ENCODE results near the gene SORBS1.

DNA sequence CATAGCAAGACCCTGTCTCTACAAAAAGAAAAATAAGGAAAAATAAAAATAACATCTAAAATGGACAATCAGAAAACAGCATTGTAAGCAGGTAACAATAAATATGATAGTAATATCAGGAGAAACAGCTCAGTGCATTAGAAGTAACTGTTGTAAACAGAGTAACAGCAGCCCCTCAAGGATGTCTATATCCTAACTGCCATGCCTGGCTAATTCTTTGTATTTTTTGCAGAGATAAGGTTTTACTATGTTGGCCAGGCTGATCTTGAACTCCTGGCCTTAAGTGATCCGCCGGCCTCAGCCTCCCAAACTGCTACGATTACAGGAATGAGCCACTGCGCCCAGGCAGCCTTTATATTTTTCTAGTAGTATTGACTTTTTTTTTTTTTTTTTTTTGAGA, 7.5 kb downstream of the SORBS1 start:
- TF ChIP-seq, protein P1, sequence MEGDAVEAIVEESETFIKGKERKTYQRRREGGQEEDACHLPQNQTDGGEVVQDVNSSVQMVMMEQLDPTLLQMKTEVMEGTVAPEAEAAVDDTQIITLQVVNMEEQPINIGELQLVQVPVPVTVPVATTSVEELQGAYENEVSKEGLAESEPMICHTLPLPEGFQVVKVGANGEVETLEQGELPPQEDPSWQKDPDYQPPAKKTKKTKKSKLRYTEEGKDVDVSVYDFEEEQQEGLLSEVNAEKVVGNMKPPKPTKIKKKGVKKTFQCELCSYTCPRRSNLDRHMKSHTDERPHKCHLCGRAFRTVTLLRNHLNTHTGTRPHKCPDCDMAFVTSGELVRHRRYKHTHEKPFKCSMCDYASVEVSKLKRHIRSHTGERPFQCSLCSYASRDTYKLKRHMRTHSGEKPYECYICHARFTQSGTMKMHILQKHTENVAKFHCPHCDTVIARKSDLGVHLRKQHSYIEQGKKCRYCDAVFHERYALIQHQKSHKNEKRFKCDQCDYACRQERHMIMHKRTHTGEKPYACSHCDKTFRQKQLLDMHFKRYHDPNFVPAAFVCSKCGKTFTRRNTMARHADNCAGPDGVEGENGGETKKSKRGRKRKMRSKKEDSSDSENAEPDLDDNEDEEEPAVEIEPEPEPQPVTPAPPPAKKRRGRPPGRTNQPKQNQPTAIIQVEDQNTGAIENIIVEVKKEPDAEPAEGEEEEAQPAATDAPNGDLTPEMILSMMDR (IDR thresholded peaks at IDR 0.05; ENCODE audit: poor library complexity), result no peak
- TF ChIP-seq EZH2phosphoT487 (IDR thresholded peaks at IDR 0.05; ENCODE audit: low read depth, severe bottlenecking, unreplicated experiment), result no peak

Data from hepatocyte (in vitro differentiated cells).